Natural killer cell (primary cell): ENCODE measurements around the gene S100A7A. TPM values are rescaled to one million over a fixed set of nuclear protein-coding genes. Genes with fewer than 3 reads are reported as not detected.

Source experiments
- ATAC-seq, 3 donors: fragments of 150-1000 bp in 2 of 3; fragments of 200-7000 bp in 1 of 3; cut with Tn5 transposase; 1 replicate in 1 of 3; 2 replicates in 2 of 3; pipeline ENCODE4 v1.10.0; 2021; ENCODE audit warnings: mild to moderate bottlenecking in 2 of 3, moderate library complexity in 2 of 3
- DNase-seq, 2 donors: peaks; one replicate each; pipeline versions ENCODE4 v3.0.0 to v3.0.0-alpha.2; 2013 to 2021; ENCODE audit warnings: mixed read lengths in 1 of 2
- H3K27ac ChIP-seq: one replicate; pipeline ENCODE4 v1.5.1; 2013; ENCODE audit warnings: mild to moderate bottlenecking, low read length
- H3K27me3 ChIP-seq: one replicate; pipeline ENCODE4 v1.6.1; 2013; ENCODE audit warnings: low read length; ENCODE audit not compliant: control insufficient read depth, insufficient read depth
- H3K36me3 ChIP-seq: one replicate; pipeline ENCODE4 v1.6.1; 2013; ENCODE audit warnings: low read length; ENCODE audit not compliant: control insufficient read depth, insufficient read depth
- H3K4me1 ChIP-seq: one replicate; pipeline ENCODE4 v1.6.1; 2013; ENCODE audit warnings: low read length; ENCODE audit not compliant: control insufficient read depth, insufficient read depth
- H3K4me3 ChIP-seq: one replicate; pipeline ENCODE4 v1.5.1; 2013; ENCODE audit warnings: low read length
- H3K9me3 ChIP-seq: one replicate; pipeline ENCODE4 v1.6.1; 2013; ENCODE audit warnings: low read length; ENCODE audit not compliant: control insufficient read depth, insufficient read depth
- H3K27ac Mint-ChIP-seq, 2 donors: one replicate each; pipeline ENCODE4 v1.8.0; 2022; ENCODE audit warnings: mild to moderate bottlenecking in 2 of 2, mixed read lengths in 2 of 2, moderate library complexity in 1 of 2
- H3K27me3 Mint-ChIP-seq, 2 donors: one replicate each; pipeline ENCODE4 v1.8.0; 2022; ENCODE audit warnings: low read depth in 2 of 2, mixed read lengths in 2 of 2
- H3K36me3 Mint-ChIP-seq: one replicate; pipeline ENCODE4 v1.8.0; 2022; ENCODE audit warnings: mixed read lengths
- H3K4me1 Mint-ChIP-seq, 2 donors: one replicate each; pipeline ENCODE4 v1.8.0; 2022; ENCODE audit warnings: mixed read lengths in 2 of 2
- H3K4me3 Mint-ChIP-seq: one replicate; pipeline ENCODE4 v1.8.0; 2022; ENCODE audit warnings: mild to moderate bottlenecking, moderate library complexity, mixed read lengths
- H3K9me3 Mint-ChIP-seq, 2 donors: one replicate each; pipeline ENCODE4 v1.8.0; 2022; ENCODE audit warnings: mixed read lengths in 2 of 2
- CTCF ChIP-seq: fragments of 200-600 bp; IDR thresholded peaks from one replicate; pipeline ENCODE4 v1.8.0; 2022; ENCODE audit warnings: antibody characterized with exemption
- WGBS: methylation state at CpG from one replicate; pipeline ENCODE4 v1.1.7; 2013; ENCODE audit warnings: missing lambda C conversion rate; ENCODE audit not compliant: insufficient coverage; 5-methylcytosine and 5-hydroxymethylcytosine counted together
- intact Hi-C: fragments of 100-400 bp; cut with micrococcal nuclease; formaldehyde crosslinking; loops from one replicate; pipeline ENCODE4 v1.14.2; 2022
- total RNA-seq, 4 donors: library from RNA; stranded (reverse); fragments of 120-200 nt in 1 of 4; gene quantifications; one replicate each; pipeline versions ENCODE4 v1.2.3 to v1.2.4, GENCODE V29; 2013 to 2022

S100A7A gene
- total RNA-seq, 3 donors from 2014 or later (not counting 1 experiment from before 2014, with no cell fraction given), result not detected

- H3K27ac ChIP-seq, result no peak overlapping the region
- Mint-ChIP-seq H3K27ac (no peak overlapping the region), H3K4me1 (no peaks in the 10 kb centered on the region), H3K9me3 (no peaks in the 10 kb centered on the region), H3K27me3 (peaks cover 19 to 25% of the 10 kb centered on the region in 2 donors), H3K36me3 (no peaks in the 10 kb centered on the region), H3K4me3 (no peak overlapping the region)
- 67% methylated on average over 7 of the region's 7 CpGs for WGBS
- H3K9me3 ChIP-seq, result no peaks in the 10 kb centered on the region
- DNase-seq (no peak), ATAC-seq (no peak)
- no peaks in the 10 kb centered on the region for H3K36me3 ChIP-seq
- no peak overlapping the region for H3K4me3 ChIP-seq
- intact Hi-C loops, result no loop called here
- no peaks in the 10 kb centered on the region for H3K27me3 ChIP-seq
- no peaks in the 10 kb centered on the region for H3K4me1 ChIP-seq
- TF ChIP-seq CTCF, result no peak
These were observed 22.3 kb downstream of the S100A7A start for GRCh38 chr1:153438599-153438998.

GRCh38 chr1:153439273-153439672 is 23.0 kb downstream of the S100A7A start:
- DNase-seq, result no peak
- intact Hi-C loops, result no loop called here
- H3K9me3 ChIP-seq, result no peaks in the 10 kb centered on the region
- H3K4me1 ChIP-seq, result no peaks in the 10 kb centered on the region
- TF ChIP-seq CTCF, result no peak
- Mint-ChIP-seq H3K4me3 (no peak overlapping the region), H3K27ac (no peak overlapping the region), H3K27me3 (peaks cover 19 to 32% of the 10 kb centered on the region in 2 donors), H3K9me3 (no peaks in the 10 kb centered on the region), H3K4me1 (no peaks in the 10 kb centered on the region), H3K36me3 (no peaks in the 10 kb centered on the region)
- H3K36me3 ChIP-seq, result no peaks in the 10 kb centered on the region
- ATAC-seq, result no peak
- no peaks in the 10 kb centered on the region for H3K27me3 ChIP-seq
- H3K4me3 ChIP-seq, result no peak overlapping the region
- H3K27ac ChIP-seq, result no peak overlapping the region

- WGBS, result 74% methylated on average over 9 of the region's 9 CpGs
- Mint-ChIP-seq H3K36me3 (no peaks in the 10 kb centered on the region), H3K9me3 (no peaks in the 10 kb centered on the region), H3K27me3 (peaks cover 16 to 45% of the 10 kb centered on the region in 2 donors), H3K4me3 (no peak overlapping the region), H3K4me1 (no peaks in the 10 kb centered on the region), H3K27ac (no peak overlapping the region)
- no peak for TF ChIP-seq CTCF
- no peaks in the 10 kb centered on the region for H3K4me1 ChIP-seq
- ATAC-seq (no peak), DNase-seq (no peak)
- H3K27me3 ChIP-seq, result no peaks in the 10 kb centered on the region
- no peak overlapping the region for H3K27ac ChIP-seq
- intact Hi-C loops, result no loop called here
- no peaks in the 10 kb centered on the region for H3K36me3 ChIP-seq
- no peaks in the 10 kb centered on the region for H3K9me3 ChIP-seq
- no peak overlapping the region for H3K4me3 ChIP-seq
These were observed 25.0 kb downstream of the S100A7A start for GRCh38 chr1:153441238-153441755.

- H3K27ac Mint-ChIP-seq, result no peak overlapping the region
- WGBS, result 55% methylated on average over 4 of the region's 4 CpGs
- intact Hi-C loops, result no loop called here
- H3K9me3 Mint-ChIP-seq, result no peaks in the 10 kb centered on the region
- H3K36me3 Mint-ChIP-seq, result no peaks in the 10 kb centered on the region
- Histone ChIP-seq H3K36me3 (no peaks in the 10 kb centered on the region), H3K4me3 (no peak overlapping the region), H3K4me1 (no peaks in the 10 kb centered on the region), H3K9me3 (no peaks in the 10 kb centered on the region), H3K27ac (no peak overlapping the region), H3K27me3 (peaks cover 2% of the 10 kb centered on the region)
- TF ChIP-seq CTCF, result no peak
- H3K4me3 Mint-ChIP-seq, result no peak overlapping the region
- DNase-seq (no peak), ATAC-seq (no peak)
- peaks cover 8 to 40% of the 10 kb centered on the region in 2 donors for H3K27me3 Mint-ChIP-seq
- H3K4me1 Mint-ChIP-seq, result no peaks in the 10 kb centered on the region
These were observed 27.2 kb downstream of the S100A7A start for GRCh38 chr1:153443486-153443885.
